ENCODE measurements around the gene LPAR6.
"Not testable (repeated sequence)": the region's sequence is repeated elsewhere in the genome, so short reads cannot be mapped to it uniquely, and the experiment has no call there.

The LPAR6 gene, protein sequence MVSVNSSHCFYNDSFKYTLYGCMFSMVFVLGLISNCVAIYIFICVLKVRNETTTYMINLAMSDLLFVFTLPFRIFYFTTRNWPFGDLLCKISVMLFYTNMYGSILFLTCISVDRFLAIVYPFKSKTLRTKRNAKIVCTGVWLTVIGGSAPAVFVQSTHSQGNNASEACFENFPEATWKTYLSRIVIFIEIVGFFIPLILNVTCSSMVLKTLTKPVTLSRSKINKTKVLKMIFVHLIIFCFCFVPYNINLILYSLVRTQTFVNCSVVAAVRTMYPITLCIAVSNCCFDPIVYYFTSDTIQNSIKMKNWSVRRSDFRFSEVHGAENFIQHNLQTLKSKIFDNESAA

GRCh38 chr13:48412881-48413351 is at the start of gene LPAR6:
Gene LPAR6, minus strand, starts transcription at chr13:48413113. Its CDS starts 690 bp downstream, at chr13:48412423.
- DNase-seq: no peak

- DNase-seq: no peak
Observed at GRCh38 chr13:48457578-48458242, 44.8 kb upstream of the LPAR6 start.

- no peak for DNase-seq
Observed at GRCh38 chr13:48456546-48456945, 43.6 kb upstream of the LPAR6 start.

GRCh38 chr13:48451196-48451595 is 38.3 kb upstream of the LPAR6 start:
- DNase-seq: not testable (repeated sequence)

- DNase-seq: no peak
Observed at GRCh38 chr13:48449656-48450055, 36.7 kb upstream of the LPAR6 start.

- no peak for DNase-seq
Observed at GRCh38 chr13:48448959-48449614, 36.2 kb upstream of the LPAR6 start.

DNA sequence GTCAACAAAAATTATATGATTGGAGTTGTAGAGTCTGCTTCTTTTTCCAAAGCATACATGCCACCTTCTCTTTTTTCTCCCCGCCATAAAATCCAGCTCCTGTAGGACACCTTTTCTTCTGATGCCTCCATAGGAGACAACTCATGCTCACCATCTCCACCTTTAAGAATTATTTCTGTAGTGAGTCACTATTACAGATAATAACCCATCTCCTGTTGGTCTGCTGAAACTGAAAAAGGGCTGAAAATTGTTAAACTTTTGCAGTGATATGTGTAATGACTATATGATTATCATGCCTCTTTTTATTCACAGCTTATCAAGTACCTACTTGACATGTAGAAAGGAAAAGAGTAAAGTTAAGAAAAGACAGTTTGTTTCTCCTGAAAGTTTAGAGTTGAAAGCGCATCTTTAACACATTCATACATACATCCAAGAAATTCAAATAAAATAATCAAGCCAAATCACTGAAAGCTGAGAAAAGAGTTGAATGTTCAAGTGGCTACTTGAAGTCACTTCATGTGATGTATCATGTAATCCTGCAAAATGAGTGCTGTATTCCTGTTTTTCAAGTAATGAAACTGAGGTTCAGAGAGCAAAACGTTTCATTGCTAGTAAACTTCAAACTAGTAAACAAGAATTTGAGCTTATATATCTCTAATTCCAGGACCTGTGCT is 35.5 kb upstream of the LPAR6 start:
- no peak for DNase-seq

GRCh38 chr13:48446464-48446863 is 33.6 kb upstream of the LPAR6 start:
- DNase-seq: no peak

DNA sequence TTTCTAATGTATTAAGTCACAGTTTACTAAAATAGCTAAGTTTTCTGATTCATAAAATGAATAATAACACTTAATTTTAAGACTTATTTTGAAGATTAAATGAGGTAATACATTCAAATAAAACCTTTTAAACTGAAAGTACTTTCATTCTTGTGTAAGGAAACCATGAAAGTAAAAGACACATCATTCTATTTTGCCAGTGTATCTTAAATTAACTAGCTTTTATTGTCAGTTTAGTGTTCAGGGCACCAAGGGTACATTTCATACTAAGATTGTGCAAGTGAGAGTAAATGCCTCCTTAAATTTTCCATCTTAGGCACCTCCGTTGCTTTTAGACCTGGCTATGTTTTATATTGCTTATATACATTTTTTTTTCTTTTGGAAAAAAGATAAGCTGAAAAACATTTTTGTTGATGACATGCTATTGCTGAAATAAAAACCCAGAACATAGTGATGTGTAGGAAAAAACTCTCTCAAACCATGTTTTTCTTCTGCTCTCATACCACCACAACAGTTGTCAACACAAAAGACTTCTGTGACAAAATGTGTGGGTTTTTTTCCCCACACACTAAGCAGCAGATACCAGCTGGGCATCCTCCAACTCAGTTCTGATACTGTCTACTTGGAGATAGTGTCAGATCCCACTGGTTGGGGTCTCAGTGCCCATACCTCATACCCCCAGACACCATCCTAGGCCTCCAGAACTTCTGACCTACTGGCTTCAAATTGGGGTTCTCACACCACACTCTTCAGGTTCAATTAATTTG is 30.7 kb upstream of the LPAR6 start:
- DNase-seq: no peak

DNA sequence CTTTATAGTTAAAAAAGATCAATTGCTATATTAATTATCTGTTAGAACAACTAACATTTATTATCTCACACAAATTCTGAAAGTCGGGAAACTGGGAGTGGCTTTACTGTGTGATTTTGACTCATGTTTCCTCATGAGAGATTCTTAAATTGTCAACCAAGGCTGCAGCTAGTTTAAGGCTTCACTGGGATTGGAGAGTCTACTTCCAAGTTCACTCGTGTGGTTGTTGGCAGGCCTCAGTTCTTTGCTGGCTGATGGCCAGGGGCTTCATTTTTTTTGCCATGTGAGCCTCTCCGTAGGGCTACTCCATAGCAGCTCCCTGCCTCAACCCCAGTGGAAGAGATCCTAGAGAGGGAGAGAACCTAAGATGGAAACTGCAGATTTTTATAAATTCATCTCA is 24.5 kb upstream of the LPAR6 start:
- peak in 10 of 14 donors; percentile 3 to 49 (median 27) for DNase-seq

DNA sequence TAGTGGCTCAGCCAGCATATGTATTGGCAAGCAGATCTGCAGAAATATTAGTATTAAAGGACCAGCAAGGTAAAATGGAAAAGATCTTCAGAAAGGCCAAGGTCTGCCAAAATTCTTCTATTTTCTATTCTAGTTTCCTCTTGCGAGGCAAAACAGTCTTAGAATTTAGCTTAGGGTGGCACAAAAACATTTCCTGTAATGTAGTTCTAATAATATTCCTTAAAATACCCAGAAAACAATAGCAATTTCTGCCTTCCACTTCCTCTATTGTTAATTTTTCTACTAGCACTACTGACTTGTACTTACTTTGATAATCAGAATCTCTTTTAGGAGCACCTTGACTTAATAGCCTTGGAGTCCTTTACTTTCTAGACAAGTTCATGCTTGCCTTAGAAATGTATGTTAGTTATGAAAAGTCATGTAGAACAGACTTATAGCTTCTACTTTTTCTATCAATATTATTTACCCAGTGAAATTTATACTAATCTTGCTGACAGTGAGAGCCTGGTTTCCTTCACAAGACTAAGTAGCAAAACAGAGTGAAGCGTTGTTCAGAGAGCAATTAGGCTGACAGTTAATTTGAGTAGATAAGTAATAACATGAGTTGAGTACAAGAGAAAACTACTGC is 23.9 kb upstream of the LPAR6 start:
- DNase-seq: no peak

GRCh38 chr13:48434200-48434599 is 21.3 kb upstream of the LPAR6 start:
- DNase-seq: no peak

GRCh38 chr13:48431987-48432615 is 19.2 kb upstream of the LPAR6 start:
- DNase-seq: no peak

DNA sequence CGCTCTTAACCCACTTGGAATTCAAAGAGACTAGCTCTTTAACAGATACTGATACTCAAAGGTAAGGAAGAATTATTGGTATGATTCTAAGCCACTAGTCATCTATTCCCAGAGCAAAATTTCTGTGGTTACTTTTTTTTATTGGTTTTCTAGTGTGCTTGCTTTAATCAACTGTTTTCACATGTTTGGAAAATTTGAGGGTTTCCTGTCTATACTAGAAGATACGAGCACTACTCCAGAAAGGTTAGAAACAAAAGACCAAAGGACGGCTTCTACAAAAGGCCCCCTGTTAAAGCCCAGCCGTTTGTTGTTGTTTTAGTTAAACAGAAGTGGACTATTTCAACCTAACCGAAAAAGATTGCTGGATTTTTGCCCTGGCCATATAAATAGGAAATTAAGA is 18.5 kb upstream of the LPAR6 start:
- no peak for DNase-seq

GRCh38 chr13:48429886-48430285 is 17.0 kb upstream of the LPAR6 start:
- DNase-seq: no peak

DNA sequence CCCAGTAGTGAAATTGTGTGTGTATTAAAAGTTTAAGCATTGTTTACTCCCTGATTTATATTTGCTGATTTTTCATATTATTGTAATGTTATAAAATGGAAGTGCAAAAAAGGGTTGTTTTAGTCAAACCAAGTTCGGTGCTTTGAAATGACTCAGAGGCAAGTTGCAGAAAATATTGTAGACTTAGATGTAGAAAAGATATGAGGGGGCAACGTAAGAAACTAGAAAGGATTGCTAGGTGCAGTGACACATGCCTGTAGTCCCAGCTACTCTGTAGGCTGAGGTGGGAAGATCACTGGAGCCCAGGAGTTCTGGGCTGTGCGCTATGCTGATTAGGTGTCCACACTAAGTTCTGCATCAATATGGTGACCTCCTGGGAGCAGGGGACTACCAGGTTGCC is 16.1 kb upstream of the LPAR6 start:
- DNase-seq: no peak

DNA sequence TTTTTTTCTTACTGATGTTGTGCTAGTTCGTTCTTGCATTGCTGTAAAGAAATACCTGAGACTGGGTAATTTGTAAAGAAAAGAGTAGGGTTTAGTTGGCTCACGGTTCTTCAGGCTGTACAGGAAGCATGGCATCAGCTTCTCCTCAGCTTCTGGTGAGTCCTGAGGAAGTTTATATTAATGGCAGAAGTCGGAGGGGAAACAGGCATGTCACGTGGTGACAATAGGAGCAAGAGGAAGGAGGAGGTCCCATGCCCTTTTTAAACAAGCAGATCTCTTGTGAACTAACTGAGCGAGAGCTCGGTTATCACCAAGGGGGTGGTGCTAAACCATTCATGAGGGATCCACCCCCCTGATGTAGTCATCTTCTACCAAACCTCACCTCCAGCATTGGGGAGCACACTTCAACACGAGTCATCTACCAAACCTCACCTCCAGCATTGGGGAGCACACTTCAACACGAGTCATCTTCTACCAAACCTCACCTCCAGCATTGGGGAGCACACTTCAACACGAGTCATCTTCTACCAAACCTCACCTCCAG is 13.9 kb upstream of the LPAR6 start:
- DNase-seq: peak in 1 of 14 donors; percentile 20

GRCh38 chr13:48426052-48426451 is 13.1 kb upstream of the LPAR6 start:
- no peak for DNase-seq

GRCh38 chr13:48424212-48424611 is 11.3 kb upstream of the LPAR6 start:
- DNase-seq: no peak

GRCh38 chr13:48422003-48422402 is 9.1 kb upstream of the LPAR6 start:
- DNase-seq: not testable (repeated sequence)

- no peak for DNase-seq
Observed at GRCh38 chr13:48415516-48415915, 2.6 kb upstream of the LPAR6 start.

Measured in C1 segment of cervical spinal cord (tissue), 14 donors.